Measurements from ENCODE around the gene SHOC2.
"Not testable (repeated sequence)": the region's sequence is repeated elsewhere in the genome, so short reads cannot be mapped to it uniquely, and the experiment has no call there.

Gene SHOC2

DNA sequence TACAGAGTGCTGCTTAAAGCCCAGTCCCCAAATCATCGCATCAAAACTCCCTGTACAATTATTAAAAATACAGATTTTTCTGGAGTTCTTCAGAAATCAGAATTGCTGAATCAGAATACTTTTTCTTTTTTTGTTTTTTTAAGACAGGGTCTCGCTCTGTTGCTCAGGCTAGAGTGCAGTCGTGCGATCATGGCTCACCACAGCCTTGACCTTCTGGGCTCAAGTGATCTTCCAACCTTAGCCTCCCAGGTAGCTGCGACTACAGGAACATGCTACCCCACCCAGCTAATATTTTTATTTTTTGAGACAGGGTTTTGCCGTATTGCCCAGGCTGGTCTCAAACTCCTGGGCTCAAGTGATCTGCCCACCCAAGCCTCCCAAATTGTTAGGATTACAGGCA lies 4.4 kb upstream of the SHOC2 start:
- TF ChIP-seq, protein P1, sequence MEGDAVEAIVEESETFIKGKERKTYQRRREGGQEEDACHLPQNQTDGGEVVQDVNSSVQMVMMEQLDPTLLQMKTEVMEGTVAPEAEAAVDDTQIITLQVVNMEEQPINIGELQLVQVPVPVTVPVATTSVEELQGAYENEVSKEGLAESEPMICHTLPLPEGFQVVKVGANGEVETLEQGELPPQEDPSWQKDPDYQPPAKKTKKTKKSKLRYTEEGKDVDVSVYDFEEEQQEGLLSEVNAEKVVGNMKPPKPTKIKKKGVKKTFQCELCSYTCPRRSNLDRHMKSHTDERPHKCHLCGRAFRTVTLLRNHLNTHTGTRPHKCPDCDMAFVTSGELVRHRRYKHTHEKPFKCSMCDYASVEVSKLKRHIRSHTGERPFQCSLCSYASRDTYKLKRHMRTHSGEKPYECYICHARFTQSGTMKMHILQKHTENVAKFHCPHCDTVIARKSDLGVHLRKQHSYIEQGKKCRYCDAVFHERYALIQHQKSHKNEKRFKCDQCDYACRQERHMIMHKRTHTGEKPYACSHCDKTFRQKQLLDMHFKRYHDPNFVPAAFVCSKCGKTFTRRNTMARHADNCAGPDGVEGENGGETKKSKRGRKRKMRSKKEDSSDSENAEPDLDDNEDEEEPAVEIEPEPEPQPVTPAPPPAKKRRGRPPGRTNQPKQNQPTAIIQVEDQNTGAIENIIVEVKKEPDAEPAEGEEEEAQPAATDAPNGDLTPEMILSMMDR (IDR thresholded peaks at IDR 0.05; ENCODE audit: control insufficient read depth, extremely low read depth, insufficient read depth), result no peak
- no peak overlapping the region for H3K4me3 ChIP-seq (ENCODE audit: low read depth, low read length)
- DNase-seq (ENCODE audit: low read depth), result no peak

DNA sequence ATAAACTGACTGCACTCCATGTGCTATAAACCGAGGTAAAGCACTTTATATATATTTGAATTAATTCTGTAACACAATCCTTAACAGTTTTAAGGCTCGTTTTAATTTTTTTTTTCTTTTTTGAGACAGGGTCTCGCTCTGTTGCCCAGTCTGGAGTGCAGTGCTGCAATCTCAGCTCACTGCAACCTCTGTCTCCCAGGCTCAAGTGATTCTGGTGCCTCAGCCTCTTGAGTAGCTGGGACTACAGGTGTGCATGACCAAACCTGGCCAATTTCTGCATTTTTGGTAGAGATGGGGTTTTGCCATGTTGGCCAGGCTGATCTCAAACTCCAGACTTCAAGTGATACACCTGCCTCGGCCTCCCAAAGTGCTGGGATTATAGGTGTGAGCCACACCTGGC lies 3.8 kb upstream of the SHOC2 start:
- not testable (repeated sequence) for DNase-seq (ENCODE audit: low read depth); H3K4me3 ChIP-seq (ENCODE audit: low read depth, low read length)

DNA sequence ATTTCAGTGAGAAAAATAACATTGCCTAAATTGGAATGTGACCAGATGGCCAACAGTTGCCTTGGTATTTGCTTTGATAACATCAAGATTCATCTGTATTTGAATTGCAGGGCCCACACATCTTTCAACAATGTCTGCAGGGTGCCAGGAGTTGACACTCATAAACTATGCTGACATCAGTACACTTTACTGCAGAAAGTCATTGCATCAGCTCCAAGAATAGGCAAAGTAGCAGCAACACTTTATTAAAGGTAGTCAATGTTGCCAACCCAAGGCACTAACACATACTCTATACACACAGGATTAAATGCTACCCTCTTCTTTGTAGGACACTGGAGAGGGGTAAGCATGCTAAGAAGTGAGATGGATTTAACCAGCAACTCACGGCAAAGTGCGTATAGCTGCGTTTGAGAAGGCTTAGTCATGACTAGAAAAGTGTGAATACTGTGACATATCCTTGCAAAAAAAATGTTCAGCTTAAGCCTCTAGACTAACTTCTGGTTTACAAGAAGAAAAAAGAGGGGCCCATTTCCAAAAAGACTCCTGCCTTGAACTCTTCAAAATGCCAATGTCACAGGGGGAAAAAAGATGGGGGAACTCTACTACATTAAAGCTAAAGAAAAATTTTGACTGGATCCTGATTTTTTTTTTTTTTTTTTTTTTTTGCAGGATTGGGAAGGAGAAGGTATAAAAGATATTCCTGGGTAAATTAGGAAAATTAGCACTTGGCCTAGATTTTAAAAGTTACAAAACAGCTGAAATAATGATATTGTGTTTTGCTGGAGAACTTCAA lies 2.7 kb upstream of the SHOC2 start:
- TF ChIP-seq, protein P1 (IDR thresholded peaks at IDR 0.05; ENCODE audit: control insufficient read depth, extremely low read depth, insufficient read depth), result no peak
- peak overlapping the region; percentile 26 for H3K4me3 ChIP-seq (ENCODE audit: low read depth, low read length)
- peak; percentile 96 for DNase-seq (ENCODE audit: low read depth)

DNA sequence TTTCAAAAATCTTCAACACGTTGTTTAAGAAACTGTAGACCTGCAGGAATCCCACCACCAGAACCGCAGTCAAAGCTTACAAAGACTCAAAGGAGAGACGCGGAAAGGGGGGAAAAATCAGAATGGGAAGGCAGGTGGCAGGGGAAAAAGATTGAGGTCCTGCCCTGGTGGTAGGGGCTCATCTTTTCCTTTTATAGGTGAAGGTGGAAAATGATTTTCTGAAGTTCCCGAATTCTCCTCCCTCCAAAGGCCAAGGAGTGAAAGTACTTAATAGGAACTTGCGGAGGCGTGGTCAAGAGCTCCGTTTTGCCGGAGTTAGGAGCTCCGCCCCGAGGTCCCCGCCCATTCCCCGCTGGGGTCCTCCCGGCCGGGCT lies 1.1 kb upstream of the SHOC2 start:
- peak; percentile 90 for DNase-seq (ENCODE audit: low read depth)
- TF ChIP-seq, protein P1 (IDR thresholded peaks at IDR 0.05; ENCODE audit: control insufficient read depth, extremely low read depth, insufficient read depth), result no peak
- H3K4me3 ChIP-seq (ENCODE audit: low read depth, low read length), result peak overlapping the region; percentile 89

DNA sequence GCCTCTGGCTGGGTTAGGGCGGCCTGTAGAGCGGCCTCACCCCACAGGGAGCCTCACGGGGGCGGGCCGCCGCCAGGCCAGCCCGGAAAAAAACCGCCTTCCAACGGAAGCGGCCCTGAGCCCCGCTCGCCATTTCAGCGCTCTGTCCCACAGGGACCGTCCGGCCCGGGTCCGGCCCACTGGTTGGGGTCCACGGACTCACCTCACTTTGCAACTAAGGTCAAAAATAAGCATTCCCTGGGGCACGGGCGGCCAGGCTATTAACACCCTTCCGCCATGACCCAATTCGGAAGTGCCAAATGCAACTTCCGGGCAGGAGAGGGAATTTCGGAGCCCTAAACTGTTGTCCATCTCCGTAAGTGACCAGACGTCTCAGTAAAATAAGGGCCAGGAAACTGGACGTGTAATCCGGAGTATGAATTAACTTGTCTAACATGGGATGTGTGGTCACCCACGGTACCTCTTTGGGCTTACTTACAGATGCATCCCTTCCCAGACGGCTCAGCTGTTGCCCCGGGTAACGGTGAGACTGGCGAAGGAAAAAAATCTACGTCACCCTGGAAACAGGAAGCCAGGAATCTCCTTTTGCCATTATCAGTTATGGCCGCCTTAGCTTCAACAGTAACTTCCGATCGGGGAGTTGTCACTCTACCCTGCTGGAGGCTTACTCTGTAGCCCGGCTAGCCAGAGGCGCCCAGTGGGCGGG lies 608 bp upstream of the SHOC2 start, which contains the start of gene BBIP1:
TSS of gene BBIP1 (minus strand) at position 538 of the 706 bp plus-strand sequence. CDS start 1,023 bp downstream, outside the sequence.
- DNase-seq (ENCODE audit: low read depth), result peak; percentile 99
- H3K4me3 ChIP-seq (ENCODE audit: low read depth, low read length), result peak within 1 kb of the TSS; percentile 89
- TF ChIP-seq, protein P1 (IDR thresholded peaks at IDR 0.05; ENCODE audit: control insufficient read depth, extremely low read depth, insufficient read depth), result no peak

DNA sequence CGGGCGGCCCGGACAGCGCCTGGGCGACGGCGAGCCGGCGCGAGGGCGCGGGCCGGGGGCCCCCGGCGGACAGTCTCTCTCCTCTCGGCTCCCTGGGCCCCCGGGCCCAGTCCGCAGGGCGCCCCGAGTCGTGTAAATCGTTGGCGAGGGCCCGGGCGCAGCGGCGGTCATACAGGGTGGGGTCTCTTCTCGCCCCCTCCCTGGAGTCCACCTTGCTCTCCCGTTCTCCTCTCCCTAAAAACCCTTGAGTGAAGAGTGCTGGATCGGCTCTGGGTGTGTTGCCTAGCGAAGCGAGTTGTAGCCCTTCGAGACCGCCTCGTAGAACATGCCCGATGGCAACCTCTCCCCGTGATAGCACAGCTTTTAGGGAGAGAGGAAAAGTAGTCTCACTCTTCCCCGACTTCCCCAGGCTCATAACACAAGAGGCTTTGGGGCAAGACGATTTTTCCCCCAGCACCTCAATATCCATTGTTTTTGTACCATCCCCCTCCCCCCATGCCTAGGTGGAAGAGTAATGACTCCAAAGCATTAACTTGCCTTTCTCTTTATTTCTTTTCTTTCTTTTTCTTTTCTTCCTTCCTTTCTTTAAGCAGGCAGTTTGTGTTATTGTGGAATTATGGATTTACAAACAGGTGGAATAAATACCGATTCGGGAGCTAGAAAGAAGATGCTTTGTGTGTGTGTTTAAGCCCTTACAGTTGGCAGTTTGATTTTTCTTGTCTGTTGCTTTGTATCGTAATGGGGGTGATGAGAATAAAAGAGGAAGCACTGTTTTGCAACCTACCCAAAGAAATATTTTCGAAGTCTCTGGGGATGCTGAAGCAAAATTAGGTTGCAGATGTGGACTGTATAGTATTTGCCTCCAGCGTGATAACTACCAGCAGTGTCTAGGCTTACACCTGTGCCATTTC lies 822 bp downstream of the SHOC2 start:
- peak overlapping the region; percentile 89 for H3K4me3 ChIP-seq (ENCODE audit: low read depth, low read length)
- no peak for DNase-seq (ENCODE audit: low read depth)
- TF ChIP-seq, protein P1 (IDR thresholded peaks at IDR 0.05; ENCODE audit: control insufficient read depth, extremely low read depth, insufficient read depth), result no peak
